Activated CD4-positive, alpha-beta T cell treated with anti-CD3 and anti-CD28 coated beads, Interleukin-2, Interleukin-4, amounts not matched to agents 100 ng/mL and 50 ng/mL, durations not matched to agents 16 hours and 8 hours (primary cell): ENCODE data around the gene ROBO1.

Experiments
- DNase-seq: peaks from one replicate; pipeline ENCODE4 v3.0.0-alpha.2; 2020; ENCODE audit warnings: low spot score

ROBO1 gene

GRCh38 chr3:78976200-78976599 is 791.6 kb downstream of the ROBO1 start:
- DNase-seq = no peak

DNA sequence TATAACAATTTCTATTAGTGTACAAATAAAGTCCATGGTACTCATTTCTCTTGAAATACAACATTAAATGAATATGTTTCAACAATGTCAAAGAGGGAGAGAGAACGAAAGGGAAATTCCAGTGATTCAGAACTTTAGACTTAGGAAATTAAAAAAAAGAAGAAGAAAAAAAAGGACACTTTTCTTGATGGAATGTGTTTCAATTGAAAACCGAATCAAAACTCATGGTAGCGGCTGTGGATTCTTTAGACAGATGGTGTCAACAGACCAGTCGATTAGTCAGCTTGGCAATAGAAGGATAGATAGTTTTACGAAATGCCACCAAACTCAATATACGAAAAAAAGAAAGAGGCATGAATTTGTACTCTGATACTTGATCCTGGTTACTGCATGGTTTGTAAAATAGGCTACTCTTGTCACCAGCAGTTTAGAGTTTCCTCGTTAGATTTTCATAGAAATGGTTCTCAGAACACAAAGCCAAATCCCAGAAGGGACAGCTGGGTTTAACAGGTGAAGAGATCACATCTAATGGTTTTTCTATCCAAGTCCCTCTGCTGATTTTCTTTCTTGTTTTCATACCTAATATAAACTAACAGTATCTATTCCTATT is 793.5 kb downstream of the ROBO1 start:
- DNase-seq = no peak

GRCh38 chr3:78972617-78973301 is 795.0 kb downstream of the ROBO1 start:
- no peak for DNase-seq

- DNase-seq = no peak
These were observed 797.1 kb downstream of the ROBO1 start for GRCh38 chr3:78970656-78971055.

DNA sequence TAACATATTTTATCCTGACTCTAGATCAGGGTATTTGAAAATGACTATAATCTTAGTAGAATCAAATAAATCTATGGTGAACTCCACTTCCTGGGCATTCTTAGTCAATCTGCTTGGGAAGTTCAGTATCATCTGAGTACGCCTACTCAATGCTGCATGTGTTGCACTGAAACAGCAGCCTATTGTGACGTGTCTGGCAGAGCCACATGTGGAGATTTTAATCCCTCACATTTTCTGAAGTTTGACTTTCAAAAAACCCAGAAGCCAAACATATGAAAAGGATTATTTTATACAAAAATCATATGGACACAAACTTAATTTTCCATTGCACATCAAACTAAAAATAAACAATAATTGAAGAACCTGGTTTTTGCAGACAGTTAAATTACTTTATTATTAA is 798.3 kb downstream of the ROBO1 start:
- no peak for DNase-seq

DNA sequence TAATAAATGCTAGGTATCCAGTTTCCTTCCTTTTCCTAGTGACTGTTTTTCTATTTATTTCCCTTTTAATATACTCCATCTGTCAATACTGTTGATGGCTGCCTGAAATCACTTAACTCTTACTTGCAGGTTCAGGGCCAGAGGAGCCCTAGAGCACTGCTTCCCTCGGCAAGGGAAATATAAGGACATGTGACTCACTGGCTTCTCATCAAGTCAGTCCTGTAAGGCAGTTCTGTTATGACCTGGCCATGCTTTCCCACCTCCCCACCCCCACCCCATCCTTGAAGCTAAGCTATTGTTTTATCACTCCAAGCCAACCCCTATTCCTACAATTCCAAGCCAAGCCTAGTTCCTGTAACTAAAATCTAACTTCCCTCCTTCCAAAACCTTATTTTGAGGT is 800.7 kb downstream of the ROBO1 start:
- DNase-seq = no peak

DNA sequence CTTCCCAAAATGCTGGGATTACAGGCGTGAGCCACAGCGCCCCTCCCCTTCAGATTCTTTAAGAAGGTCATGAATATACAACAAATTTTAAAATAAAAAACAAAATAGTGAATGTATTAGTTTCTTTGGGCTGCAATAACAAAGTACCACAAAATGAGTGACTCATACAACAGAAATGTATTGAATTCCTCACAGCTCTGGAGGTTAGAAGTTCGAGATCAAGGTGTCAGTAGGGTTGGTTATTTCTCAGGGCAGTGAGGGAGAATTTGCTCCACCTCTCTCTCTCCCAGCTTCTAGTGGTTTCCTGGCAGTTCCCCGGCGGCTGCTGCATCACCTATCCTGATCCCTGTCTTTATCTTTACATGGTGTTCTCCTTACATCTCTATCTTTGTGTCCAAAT is 804.0 kb downstream of the ROBO1 start:
- no peak for DNase-seq

- DNase-seq = no peak
These were observed 810.3 kb downstream of the ROBO1 start for GRCh38 chr3:78957456-78957855.

- DNase-seq = no peak
These were observed 816.4 kb downstream of the ROBO1 start for GRCh38 chr3:78951342-78951945.

DNA sequence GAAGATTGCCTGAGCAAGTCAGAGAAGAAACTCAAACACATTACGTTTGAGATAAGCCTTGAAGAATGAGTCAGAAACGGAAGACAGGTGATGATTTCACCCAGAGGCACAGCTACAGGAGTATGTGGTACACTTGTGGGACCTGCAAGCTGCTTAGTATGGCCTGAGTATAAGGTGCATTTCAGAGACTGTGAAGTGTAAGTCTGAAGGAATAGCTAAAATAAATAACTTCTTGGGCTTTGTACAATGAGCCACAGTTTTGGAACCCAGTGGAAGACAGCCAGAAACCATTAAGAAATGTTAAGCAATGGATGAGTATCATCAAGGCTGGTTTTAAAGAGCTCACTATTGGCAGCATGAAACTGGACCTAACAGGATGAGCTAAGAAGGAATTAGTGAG is 826.2 kb downstream of the ROBO1 start:
- DNase-seq = no peak

GRCh38 chr3:78940626-78941025 is 827.2 kb downstream of the ROBO1 start:
- DNase-seq = no peak

DNA sequence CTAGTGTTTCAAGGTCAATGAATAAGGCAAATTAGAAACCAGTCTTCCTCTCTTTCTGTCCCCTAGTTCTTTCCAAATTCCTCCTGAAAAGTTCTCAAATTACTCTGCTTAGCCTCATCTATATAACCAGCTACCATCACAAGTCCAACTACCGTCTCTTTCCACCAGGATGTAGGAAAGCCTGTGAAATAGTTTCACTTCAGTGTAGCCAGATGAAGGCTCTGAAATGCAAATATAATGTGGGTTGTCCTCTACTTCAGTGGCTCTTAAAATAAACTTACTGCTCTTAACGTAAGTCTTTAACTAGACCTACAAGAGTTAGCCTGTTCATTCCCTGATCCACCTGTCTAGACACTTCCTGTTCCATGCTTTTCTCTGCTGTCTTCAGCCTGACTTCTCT is 827.7 kb downstream of the ROBO1 start:
- DNase-seq = no peak

- no peak for DNase-seq
These were observed 830.3 kb downstream of the ROBO1 start for GRCh38 chr3:78937475-78937874.

DNA sequence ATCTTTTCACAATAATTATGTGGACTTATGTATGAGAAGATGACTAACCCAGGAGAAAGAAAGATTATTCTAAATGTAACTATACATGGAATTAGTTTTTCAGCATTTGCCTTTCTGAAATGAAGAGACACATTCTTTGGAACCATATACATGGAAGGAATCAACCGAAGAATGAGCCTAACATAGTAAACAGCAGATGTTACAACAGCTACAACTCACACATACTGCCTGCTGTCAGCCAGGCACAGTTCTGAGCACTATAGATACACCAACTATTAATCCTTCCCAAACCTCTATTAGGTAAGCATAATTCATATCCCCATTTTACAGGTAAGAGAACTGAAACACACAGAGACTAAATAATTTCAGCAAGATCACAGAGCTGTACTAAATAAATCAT is 840.0 kb downstream of the ROBO1 start:
- DNase-seq = no peak

DNA sequence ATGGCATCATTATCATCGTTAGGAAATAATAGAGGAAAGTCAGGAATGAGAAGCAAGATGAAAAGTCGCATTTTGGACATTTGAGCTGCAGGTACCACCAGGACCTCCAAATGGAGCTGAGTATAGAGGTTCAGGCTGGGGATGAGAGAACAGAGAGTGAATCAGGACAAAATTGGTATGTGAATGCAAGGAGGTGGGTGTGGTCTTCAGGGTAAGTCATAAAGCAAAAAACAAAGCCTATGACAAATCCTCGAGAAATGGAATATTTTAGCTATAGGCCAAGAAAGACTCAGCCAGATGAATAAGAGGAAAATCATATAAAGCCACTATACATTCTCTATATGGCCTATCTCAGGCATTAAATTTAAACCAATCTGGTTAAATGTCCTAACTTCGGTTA is 841.3 kb downstream of the ROBO1 start:
- DNase-seq = no peak

DNA sequence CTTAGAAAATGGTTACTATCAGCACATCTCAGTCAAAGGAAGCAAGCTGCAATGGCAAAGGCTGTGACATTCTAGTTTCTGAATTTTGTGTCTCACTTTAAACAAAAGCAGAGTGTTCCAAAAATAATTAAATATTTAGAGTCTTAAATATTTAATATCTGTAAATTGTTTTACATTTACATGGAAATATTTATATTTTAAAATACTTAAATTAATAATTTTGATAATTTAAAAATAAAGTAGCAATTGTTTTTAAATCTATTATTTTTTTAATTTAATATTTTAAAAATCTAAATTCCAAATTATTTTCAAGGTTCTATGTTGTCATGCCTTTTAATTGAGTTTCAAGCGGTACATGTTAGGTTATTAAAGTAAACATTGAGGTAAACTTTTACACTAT is 843.1 kb downstream of the ROBO1 start:
- no peak for DNase-seq

- DNase-seq = no peak
These were observed 848.6 kb downstream of the ROBO1 start for GRCh38 chr3:78919021-78919755.

- no peak for DNase-seq
These were observed 849.3 kb downstream of the ROBO1 start for GRCh38 chr3:78918361-78919020.

- no peak for DNase-seq
These were observed 850.3 kb downstream of the ROBO1 start for GRCh38 chr3:78917536-78917935.

- no peak for DNase-seq
These were observed 854.1 kb downstream of the ROBO1 start for GRCh38 chr3:78913711-78914110.

GRCh38 chr3:78912687-78913086 is 855.1 kb downstream of the ROBO1 start:
- no peak for DNase-seq

DNA sequence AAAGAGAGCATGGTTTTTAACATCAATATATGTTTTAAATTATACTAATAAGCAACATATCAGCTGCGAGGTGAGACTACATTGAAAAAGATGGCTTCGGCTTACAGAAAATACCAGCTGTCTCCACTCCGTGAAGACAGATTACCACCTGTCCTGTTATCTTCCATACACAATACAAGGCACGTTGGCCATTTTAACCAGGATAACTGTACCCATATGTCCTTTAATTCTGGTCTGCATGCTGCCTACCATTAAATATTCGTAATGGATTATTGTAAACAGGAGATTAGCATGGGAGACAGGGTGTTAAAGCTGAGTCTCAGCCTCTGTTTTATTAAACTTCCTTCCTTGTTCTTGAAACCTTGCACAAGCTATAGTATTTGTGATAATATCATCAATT is 855.5 kb downstream of the ROBO1 start:
- no peak for DNase-seq

- no peak for DNase-seq
These were observed 856.4 kb downstream of the ROBO1 start for GRCh38 chr3:78911394-78911793.
